Suprapubic skin (tissue), 4 donors: ENCODE results near the gene RYK. TPM values are rescaled to one million over a fixed set of nuclear protein-coding genes. Genes with fewer than 3 reads are reported as not detected.
"Not testable (repeated sequence)": the region's sequence is repeated elsewhere in the genome, so short reads cannot be mapped to it uniquely, and the experiment has no call there.

ENCODE experiments used
- DNase-seq, 2 donors: peaks; one replicate each; pipeline ENCODE4 v3.0.0-alpha.2; 2019; ENCODE audit warnings: low spot score in 2 of 2
- H3K27ac ChIP-seq: fragments of 200-600 bp; sonication (generic); one replicate; pipeline ENCODE4 v1.5.1; 2019
- H3K27me3 ChIP-seq: fragments of 200-600 bp; sonication (generic); one replicate; pipeline ENCODE4 v1.5.1; 2019
- H3K36me3 ChIP-seq: fragments of 200-600 bp; sonication (generic); one replicate; pipeline ENCODE4 v1.5.1; 2019
- H3K4me1 ChIP-seq: fragments of 200-600 bp; sonication (generic); one replicate; pipeline ENCODE4 v1.5.1; 2019
- H3K4me3 ChIP-seq: fragments of 200-600 bp; sonication (generic); one replicate; pipeline ENCODE4 v1.5.1; 2019; ENCODE audit warnings: mild to moderate bottlenecking
- H3K9me3 ChIP-seq: fragments of 200-600 bp; sonication (generic); one replicate; pipeline ENCODE4 v1.5.1; 2019
- CTCF ChIP-seq, 2 donors: fragments of 200-600 bp in 1 of 2; fragments of 450-650 bp in 1 of 2; sonication (generic) in 1 of 2; IDR thresholded peaks; one replicate each; pipeline ENCODE4 v1.5.1; 2016 to 2019; ENCODE audit warnings: antibody characterized with exemption in 2 of 2, mild to moderate bottlenecking in 1 of 2, moderate library complexity in 1 of 2
- EP300 ChIP-seq: sonication (generic); formaldehyde crosslinking; IDR thresholded peaks from one replicate; pipeline ENCODE4 v1.6.1; 2017; ENCODE audit warnings: antibody characterized with exemption
- POLR2A ChIP-seq, 2 donors: fragments of 450-650 bp; IDR thresholded peaks; one replicate each; pipeline ENCODE4 v1.6.1; 2017; ENCODE audit warnings: antibody characterized with exemption in 2 of 2, mild to moderate bottlenecking in 2 of 2, moderate library complexity in 2 of 2
- POLR2AphosphoS5 ChIP-seq, 3 donors: sonication (generic); formaldehyde crosslinking; IDR thresholded peaks; one replicate each; pipeline ENCODE4 v1.6.1; 2017; ENCODE audit warnings: antibody characterized with exemption in 3 of 3
- WGBS: methylation state at CpG from one replicate; pipeline ENCODE4 v1.1.5; 2018; 5-methylcytosine and 5-hydroxymethylcytosine counted together
- total RNA-seq, 4 donors: library from RNA; depleted of rRNA; stranded (reverse); fragments of >200 nt; gene quantifications; one replicate each; pipeline ENCODE4 v1.1.0, GENCODE V29; 2016

RYK gene
- total RNA-seq, 4 donors from 2014 or later, result 65.5 to 214 (median 80.1) TPM

GRCh38 chr3:134282659-134283047, 32.0 kb upstream of the RYK start:
- no peak overlapping the region for H3K27ac ChIP-seq
- H3K4me3 ChIP-seq, result no peak overlapping the region
- no peak for DNase-seq
- H3K36me3 ChIP-seq, result no peaks in the 10 kb centered on the region
- no peaks in the 10 kb centered on the region for H3K27me3 ChIP-seq
- H3K9me3 ChIP-seq, result no peaks in the 10 kb centered on the region
- TF ChIP-seq POLR2A (IDR thresholded peaks at IDR 0.05) (no peak), EP300 (no peak), POLR2AphosphoS5 (IDR thresholded peaks at IDR 0.05) (no peak), CTCF (IDR thresholded peaks at IDR 0.05) (no peak)
- WGBS, result 93% methylated on average over 8 of the region's 8 CpGs
- H3K4me1 ChIP-seq, result peaks cover 6% of the 10 kb centered on the region

- DNase-seq, result no peak
- 88% methylated on average over 2 of the region's 2 CpGs for WGBS
- TF ChIP-seq POLR2A (IDR thresholded peaks at IDR 0.05) (no peak), POLR2AphosphoS5 (IDR thresholded peaks at IDR 0.05) (no peak), CTCF (IDR thresholded peaks at IDR 0.05) (no peak), EP300 (no peak)
- Histone ChIP-seq H3K9me3 (no peaks in the 10 kb centered on the region), H3K4me1 (peaks cover 6% of the 10 kb centered on the region), H3K36me3 (no peaks in the 10 kb centered on the region), H3K27me3 (no peaks in the 10 kb centered on the region), H3K4me3 (no peak overlapping the region), H3K27ac (no peak overlapping the region)
Measured at GRCh38 chr3:134281912-134282658, 31.4 kb upstream of the RYK start.

- no peak for DNase-seq
- Histone ChIP-seq H3K27ac (no peak overlapping the region), H3K27me3 (no peaks in the 10 kb centered on the region), H3K4me1 (peaks cover 6% of the 10 kb centered on the region), H3K9me3 (no peaks in the 10 kb centered on the region), H3K4me3 (no peak overlapping the region), H3K36me3 (no peaks in the 10 kb centered on the region)
- 35% methylated on average over 2 of the region's 2 CpGs for WGBS
- TF ChIP-seq CTCF (IDR thresholded peaks at IDR 0.05), result no peak
Measured at GRCh38 chr3:134279466-134279865, 28.8 kb upstream of the RYK start.

GRCh38 chr3:134277066-134277660, 26.5 kb upstream of the RYK start:
- DNase-seq, result no peak
- H3K36me3 ChIP-seq, result no peaks in the 10 kb centered on the region
- H3K4me3 ChIP-seq, result no peak overlapping the region
- WGBS, result 37% methylated on average over 3 of the region's 3 CpGs
- TF ChIP-seq CTCF (IDR thresholded peaks at IDR 0.05) (no peak), POLR2A (IDR thresholded peaks at IDR 0.05) (no peak), POLR2AphosphoS5 (IDR thresholded peaks at IDR 0.05) (no peak), EP300 (no peak)
- H3K9me3 ChIP-seq, result no peaks in the 10 kb centered on the region
- H3K4me1 ChIP-seq, result peaks cover 6% of the 10 kb centered on the region
- H3K27me3 ChIP-seq, result no peaks in the 10 kb centered on the region
- no peak overlapping the region for H3K27ac ChIP-seq

- no peaks in the 10 kb centered on the region for H3K36me3 ChIP-seq
- H3K9me3 ChIP-seq, result no peaks in the 10 kb centered on the region
- no peaks in the 10 kb centered on the region for H3K27me3 ChIP-seq
- H3K27ac ChIP-seq, result no peak overlapping the region
- TF ChIP-seq CTCF (IDR thresholded peaks at IDR 0.05) (no peak), POLR2AphosphoS5 (IDR thresholded peaks at IDR 0.05) (no peak), POLR2A (IDR thresholded peaks at IDR 0.05) (no peak), EP300 (no peak)
- no peak overlapping the region for H3K4me3 ChIP-seq
- WGBS, result 68% methylated on average over 3 of the region's 3 CpGs
- no peak for DNase-seq
- peaks cover 6% of the 10 kb centered on the region for H3K4me1 ChIP-seq
Measured at GRCh38 chr3:134276086-134276485, 25.4 kb upstream of the RYK start.

- H3K27ac ChIP-seq, H3K36me3 ChIP-seq, DNase-seq, H3K4me3 ChIP-seq, H3K9me3 ChIP-seq, H3K4me1 ChIP-seq, H3K27me3 ChIP-seq: not testable (repeated sequence)
Measured at GRCh38 chr3:134275110-134275509, 24.5 kb upstream of the RYK start.
